ENCODE measurements around the gene PDE1C. TPM values are rescaled to one million over a fixed set of nuclear protein-coding genes. Genes with fewer than 3 reads are reported as not detected.

The PDE1C gene
- total and polyA plus RNA-seq, 2 of the 4 experiments (the other 2 are of a cell fraction): 14.2 to 61.5 TPM

GRCh38 chr7:31853380-31853779 lies 216.8 kb downstream of the PDE1C start:
- Histone ChIP-seq H4K20me1 (ENCODE audit: insufficient read depth, low read length) (no peaks in the 10 kb centered on the region), H2AFZ (replicated peaks; ENCODE audit: low read length, poor library complexity) (no peak overlapping the region), H3K4me1 (ENCODE audit: control insufficient read depth, insufficient read depth, low read length) (peaks cover 1% of the 10 kb centered on the region; the same call in 1 of the 2 replicates), H3K79me1 (ENCODE audit: low read depth in 1 of 2, low read length in 2 of 2) (no peaks in the 10 kb centered on the region; a peak in 1 of 4 replicates), H2AK5ac (ENCODE audit: low read depth, low read length) (no peak overlapping the region), H2BK5ac (ENCODE audit: low read depth, low read length, poor library complexity, severe bottlenecking) (no peak overlapping the region), H2BK15ac (ENCODE audit: low read depth, low read length) (no peak overlapping the region), H3K23ac (ENCODE audit: low read depth, low read length) (no peak overlapping the region), H3K4ac (ENCODE audit: low read depth, low read length) (no peak overlapping the region), H3K4me3 (ENCODE audit: insufficient read depth, low read depth, low read length) (no peak overlapping the region), H4K8ac (ENCODE audit: low read depth in 2 of 2, low read length in 2 of 2) (no peak overlapping the region), H3K4me2 (ENCODE audit: low read depth, low read length) (no peak overlapping the region), H3K14ac (replicated peaks; ENCODE audit: low read depth, low read length) (no peak overlapping the region), H2BK20ac (ENCODE audit: low read depth, low read length) (no peak overlapping the region), H3K9me3 (ENCODE audit: control insufficient read depth, insufficient read depth, low read length) (no peaks in the 10 kb centered on the region), H2BK120ac (ENCODE audit: low read depth, low read length) (no peak overlapping the region), H2AK9ac (replicated peaks; ENCODE audit: low read depth, low read length, poor library complexity) (no peak overlapping the region), H3K56ac (ENCODE audit: extremely low read depth, insufficient read depth, low read length) (no peak overlapping the region), H3K18ac (ENCODE audit: low read depth, low read length) (no peak overlapping the region), H3K36me3 (ENCODE audit: control insufficient read depth, insufficient read depth, low read length) (0 out of 2 replicates have a peak, but pooled peaks cover 2% of the 10 kb centered on the region), H4K91ac (ENCODE audit: insufficient read depth, low read depth, low read length) (no peak overlapping the region), H3K27me3 (ENCODE audit: control insufficient read depth, insufficient read depth, low read length) (no peaks in the 10 kb centered on the region), H3K9ac (ENCODE audit: low read depth, low read length) (no peak overlapping the region), H3K9me1 (ENCODE audit: insufficient read depth, low read length) (no peaks in the 10 kb centered on the region; the same call in 1 of the 2 replicates), H3K27ac (ENCODE audit: insufficient read depth, low read length) (no peak overlapping the region), H4K5ac (ENCODE audit: low read depth, low read length) (no peak overlapping the region)
- ChIA-PET POLR2A (ENCODE audit: unreplicated experiment) (no interaction called here), CTCF (no interaction called here)
- no TSS peak for BruUV-seq (replicated peaks)
- TF ChIP-seq RFX5 (IDR thresholded peaks at IDR 0.05; ENCODE audit: low read depth, low read length) (no peak), RAD21 (IDR thresholded peaks at IDR 0.05; ENCODE audit: low read length) (no peak), RCOR1 (IDR thresholded peaks at IDR 0.05; ENCODE audit: insufficient replicate concordance, low read length) (no peak), POLR2A (IDR thresholded peaks at IDR 0.05; ENCODE audit: low read depth, low read length) (no peak), BHLHE40 (IDR thresholded peaks at IDR 0.05; ENCODE audit: low read depth, low read length) (no peak), FOS (IDR thresholded peaks at IDR 0.05; ENCODE audit: low read depth, low read length) (no peak), NFE2L2 (IDR thresholded peaks at IDR 0.05; ENCODE audit: low read depth, low read length) (no peak), MXI1 (IDR thresholded peaks at IDR 0.05; ENCODE audit: borderline replicate concordance, low read depth, low read length) (no peak), CEBPB (IDR thresholded peaks at IDR 0.05; ENCODE audit: low read depth, low read length) (no peak)
- ATAC-seq (ENCODE audit: low read depth) (no peak), DNase-seq (peak; percentile 35)
- 67% methylated on average over 1 of the region's 5 CpGs; no CpG with 5 or more reads in 1 of the 2 experiments for WGBS, 2 experiments (ENCODE audit: extremely low coverage in 2 of 2, insufficient read length in 1 of 2)
- dilution Hi-C loops (cut with HindIII; ENCODE audit: low sequenced_read_pairs, unreplicated experiment): no loop called here
- in situ Hi-C loops (cut with MboI; ENCODE audit: low sequenced_read_pairs): no loop called here
- intact Hi-C loops (cut with micrococcal nuclease): no loop called here

All from IMR-90 (cell line).